Stimulated activated CD4-positive, alpha-beta T cell treated with anti-CD3 and anti-CD28 coated beads, Interleukin-2, amount 100 ng/mL, for 24 hours (primary cell): ENCODE results near the gene S100A14.
A peak's percentile ranks its signal among the peaks of the same experiment; 100 is the strongest.

Source experiments
- DNase-seq, 2 donors: peaks; one replicate each; pipeline ENCODE4 v3.0.0-alpha.2; 2020

The S100A14 gene

DNA sequence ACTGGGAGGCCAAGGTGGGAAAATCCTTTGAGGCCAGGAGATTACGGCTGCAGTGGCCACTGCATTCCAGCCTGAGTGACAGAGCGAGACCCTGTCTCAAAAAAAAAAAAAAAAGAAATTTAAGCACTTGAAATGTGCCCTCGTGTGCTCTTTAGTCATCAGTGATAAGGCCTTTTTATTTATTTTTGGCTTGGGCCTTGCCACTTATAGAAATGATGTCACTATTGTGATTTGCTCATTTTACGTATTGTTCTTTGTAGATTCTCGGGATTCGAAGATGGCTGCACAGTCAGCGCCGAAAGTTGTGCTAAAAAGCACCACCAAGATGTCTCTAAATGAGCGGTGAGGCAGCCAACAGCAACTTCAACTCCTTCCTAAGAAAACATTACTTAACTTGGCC lies 20.2 kb upstream of the S100A14 start:
- no peak for DNase-seq

DNA sequence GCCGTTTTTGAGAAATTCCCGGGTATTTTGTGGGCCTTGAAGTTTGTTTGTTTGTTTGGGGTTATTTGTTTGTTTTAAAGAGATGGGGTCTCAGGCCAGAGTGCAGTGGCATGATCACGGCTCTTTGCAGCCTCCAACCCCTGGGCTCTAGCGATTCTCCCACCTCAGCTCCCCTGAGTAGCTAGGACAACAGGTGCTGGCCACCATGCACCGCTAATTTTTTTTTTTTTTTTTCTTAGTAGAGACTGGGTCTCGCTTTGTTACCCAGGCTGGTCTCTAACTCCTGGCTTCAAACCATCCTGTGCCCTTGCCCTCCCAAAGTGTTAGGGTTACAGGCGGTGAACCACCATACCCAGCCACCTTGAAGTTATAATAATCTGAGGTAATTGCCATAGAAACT lies 19.7 kb upstream of the S100A14 start:
- no peak for DNase-seq

DNA sequence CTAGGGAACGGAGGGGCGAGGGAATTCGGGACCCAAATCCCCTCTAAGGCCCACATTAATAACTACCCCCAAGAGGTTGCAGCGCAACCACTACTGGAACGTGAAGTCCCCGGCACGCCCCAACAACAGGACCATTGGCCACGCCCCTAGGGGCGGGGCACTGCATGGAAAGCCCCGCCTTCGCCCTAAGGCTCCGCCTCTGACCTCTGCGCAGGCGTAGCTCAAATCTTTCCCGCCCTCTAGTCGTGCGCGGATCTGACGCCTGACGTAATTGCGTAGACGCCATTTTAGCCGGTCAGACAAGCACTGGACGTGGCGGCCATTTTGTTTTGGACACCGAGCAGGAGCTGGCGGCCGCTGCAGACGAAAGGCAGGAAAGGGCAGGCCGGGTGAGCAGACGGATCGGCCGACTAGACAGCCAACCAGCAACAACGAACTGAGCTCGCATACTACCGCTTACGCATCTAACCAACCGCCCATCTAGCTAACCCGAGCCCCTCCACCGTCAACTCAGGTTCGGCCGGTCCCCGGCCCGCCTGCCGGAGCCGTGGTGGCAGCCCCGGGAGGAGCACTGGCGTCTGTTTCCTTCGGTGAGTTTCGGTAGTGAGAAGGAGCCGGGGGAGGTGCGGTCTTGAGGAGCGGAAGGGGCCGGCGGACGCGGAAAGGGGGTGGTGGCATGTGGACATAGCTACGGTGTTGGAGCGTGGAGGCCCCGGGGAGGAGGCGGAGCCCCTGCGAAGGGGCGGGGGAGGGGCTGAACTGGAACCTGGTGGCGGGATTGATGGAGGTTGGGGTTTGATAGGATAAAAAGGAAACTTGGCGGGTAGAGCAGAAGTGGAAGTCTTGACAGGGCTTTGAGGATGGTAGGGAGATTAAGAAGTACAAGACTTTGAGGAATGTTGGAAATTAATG lies 17.9 kb upstream of the S100A14 start, which contains the start of gene CHTOP:
Gene CHTOP, plus strand, starts transcription at position 313 of the 912 bp plus-strand sequence. CDS start 2,523 bp downstream, outside the sequence.
- peak; percentile 96 for DNase-seq

DNA sequence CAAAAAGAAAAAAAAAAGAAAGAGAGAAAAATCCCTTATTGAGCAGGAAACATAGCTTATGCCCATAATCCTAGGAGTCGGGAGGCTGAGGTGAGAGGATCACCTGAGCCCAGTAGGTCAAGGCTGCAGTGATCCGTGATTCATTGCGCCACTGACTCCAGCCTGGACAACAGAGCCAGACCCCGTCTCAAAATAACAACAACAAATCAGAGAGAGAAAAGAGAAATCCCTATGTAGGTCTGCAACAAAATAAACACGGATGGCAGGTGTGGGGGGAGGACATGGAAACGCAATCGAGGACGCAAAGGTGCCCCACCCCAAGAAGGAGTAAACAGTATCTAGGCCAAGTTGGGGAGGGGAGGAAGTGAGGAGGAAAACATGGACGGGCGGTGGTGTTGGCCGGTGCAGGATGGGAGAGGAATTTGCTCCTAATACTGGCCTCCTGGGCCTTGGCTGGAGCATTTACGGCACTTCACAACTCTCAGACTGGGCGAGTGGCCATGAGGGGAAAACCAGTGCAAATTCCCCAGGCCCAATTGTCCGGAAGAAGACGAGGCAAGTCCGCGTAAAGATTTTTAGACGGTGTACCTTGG lies 17.1 kb upstream of the S100A14 start:
- no peak for DNase-seq

DNA sequence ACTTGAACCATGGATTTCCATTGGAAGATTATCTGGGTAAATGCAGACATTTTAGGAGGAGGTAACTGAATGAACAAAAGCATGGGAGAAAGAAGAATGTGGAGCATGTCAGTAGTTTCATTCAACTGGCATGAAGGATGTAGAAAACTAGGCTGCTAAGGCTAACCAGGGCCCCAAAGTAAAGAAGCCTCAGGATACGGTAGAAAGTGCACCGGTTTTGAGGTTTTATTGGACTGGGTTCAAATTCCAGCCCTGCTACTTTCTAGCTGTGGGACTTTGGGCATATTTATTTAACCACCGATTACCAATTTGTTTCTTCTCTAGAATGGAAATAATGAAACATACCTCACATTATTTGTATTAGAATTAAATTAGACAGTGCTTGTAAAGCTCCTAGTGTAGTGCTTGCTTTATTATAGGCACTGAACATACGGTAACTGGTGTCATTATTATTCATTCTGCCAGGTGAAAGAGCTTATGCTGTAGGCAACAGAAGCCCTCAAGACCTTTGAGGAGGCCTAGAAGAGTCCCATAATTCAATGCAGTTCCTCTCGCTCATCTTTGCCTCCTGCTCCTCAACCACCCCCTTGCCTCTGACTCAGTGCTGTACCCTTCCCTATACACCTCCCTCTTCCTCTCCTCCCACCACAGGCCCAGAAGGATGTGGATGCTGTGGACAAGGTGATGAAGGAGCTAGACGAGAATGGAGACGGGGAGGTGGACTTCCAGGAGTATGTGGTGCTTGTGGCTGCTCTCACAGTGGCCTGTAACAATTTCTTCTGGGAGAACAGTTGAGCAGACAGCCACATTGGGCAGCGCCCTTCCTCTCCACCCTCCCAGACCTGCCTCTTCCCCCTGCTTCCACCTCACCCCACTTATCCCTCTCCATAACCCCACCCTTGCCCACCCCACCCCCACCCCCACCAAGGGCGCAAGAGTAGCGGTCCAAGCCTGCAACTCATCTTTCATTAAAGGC lies 15.2 kb upstream of the S100A14 start:
- DNase-seq, result no peak

DNA sequence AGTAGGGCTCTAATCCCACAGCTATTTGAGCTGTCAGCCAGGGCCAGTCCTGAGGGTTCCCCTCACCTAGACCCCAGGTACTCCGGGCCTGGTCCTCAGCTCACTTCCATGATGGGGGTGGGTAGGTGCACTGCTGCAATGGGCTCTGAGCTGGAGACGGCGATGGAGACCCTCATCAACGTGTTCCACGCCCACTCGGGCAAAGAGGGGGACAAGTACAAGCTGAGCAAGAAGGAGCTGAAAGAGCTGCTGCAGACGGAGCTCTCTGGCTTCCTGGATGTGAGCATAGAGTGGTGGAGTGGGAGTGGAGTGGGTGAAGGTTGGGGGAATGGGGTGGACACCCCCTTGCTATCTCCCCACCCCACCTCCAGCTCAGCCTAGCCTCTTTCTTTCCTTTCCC lies 14.3 kb upstream of the S100A14 start:
- no peak for DNase-seq

DNA sequence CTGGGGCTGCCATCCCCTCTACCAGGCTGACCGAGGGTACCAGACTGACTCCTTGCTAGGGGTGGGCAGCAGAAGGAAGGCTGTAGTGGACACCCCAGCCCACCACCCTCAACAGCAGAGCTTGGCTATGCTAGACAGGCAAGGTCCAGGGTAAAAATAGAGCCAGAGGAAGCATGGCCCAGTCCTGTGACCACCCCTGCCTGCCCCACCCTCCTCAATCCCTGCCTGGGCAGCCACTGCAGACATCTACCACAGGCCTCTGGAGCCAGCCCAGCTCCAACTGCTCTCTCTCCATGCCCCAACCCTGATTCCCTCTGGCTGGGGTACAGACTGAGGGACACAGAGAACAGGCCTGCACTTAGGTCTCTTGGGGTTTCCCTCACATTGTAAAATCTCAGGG lies 13.8 kb upstream of the S100A14 start:
- DNase-seq, result no peak

DNA sequence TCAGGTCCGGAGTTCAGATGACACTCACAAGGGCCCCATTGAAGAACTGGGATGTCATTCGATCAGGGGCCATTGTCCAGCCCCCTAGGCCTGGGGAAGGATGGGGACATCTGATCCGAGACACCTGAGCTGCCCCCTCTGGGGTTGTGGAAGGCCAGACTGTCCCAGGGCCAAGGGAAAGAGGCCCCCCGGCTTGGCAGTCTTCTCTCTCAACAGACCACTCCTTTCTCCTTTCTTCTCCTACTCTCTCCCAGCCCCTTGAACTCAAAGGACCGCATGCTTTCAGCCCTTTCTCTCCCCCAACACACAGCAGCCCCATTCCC lies 13.2 kb upstream of the S100A14 start:
- DNase-seq, result no peak

DNA sequence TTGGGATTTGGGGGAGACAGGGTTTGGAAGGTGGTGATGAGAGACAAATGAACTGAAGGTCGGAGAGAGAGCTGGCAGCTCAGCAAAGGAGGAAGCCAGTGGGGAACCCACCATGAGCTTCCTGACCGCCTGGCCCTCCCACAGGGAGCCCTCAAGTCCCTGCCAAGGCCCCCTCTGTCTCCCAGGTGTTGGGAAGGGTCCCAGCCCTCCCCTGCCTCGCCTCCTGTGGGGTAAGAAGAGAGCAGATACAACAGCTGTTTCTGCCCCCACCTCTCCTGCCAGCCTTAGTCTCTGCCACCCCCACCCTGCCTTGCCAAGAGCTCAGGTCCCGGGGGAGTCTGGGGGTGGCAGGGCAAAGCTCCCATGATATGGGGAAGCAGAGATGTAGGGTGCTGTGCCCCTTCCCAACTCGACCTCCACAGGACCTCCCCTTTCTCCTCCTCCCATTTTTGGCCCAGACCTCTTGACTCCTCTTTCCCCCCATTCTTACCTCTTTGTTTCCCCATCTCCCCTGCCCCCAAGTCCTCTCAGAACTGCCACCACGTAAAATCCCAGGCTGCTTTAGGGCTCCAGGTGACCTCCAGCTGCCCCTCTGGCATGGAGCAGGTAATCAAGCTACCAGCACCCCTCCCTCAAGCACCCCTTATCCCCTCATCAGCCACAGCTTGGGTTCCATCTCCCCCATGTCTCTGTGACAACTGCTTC lies 12.7 kb upstream of the S100A14 start:
- no peak for DNase-seq

DNA sequence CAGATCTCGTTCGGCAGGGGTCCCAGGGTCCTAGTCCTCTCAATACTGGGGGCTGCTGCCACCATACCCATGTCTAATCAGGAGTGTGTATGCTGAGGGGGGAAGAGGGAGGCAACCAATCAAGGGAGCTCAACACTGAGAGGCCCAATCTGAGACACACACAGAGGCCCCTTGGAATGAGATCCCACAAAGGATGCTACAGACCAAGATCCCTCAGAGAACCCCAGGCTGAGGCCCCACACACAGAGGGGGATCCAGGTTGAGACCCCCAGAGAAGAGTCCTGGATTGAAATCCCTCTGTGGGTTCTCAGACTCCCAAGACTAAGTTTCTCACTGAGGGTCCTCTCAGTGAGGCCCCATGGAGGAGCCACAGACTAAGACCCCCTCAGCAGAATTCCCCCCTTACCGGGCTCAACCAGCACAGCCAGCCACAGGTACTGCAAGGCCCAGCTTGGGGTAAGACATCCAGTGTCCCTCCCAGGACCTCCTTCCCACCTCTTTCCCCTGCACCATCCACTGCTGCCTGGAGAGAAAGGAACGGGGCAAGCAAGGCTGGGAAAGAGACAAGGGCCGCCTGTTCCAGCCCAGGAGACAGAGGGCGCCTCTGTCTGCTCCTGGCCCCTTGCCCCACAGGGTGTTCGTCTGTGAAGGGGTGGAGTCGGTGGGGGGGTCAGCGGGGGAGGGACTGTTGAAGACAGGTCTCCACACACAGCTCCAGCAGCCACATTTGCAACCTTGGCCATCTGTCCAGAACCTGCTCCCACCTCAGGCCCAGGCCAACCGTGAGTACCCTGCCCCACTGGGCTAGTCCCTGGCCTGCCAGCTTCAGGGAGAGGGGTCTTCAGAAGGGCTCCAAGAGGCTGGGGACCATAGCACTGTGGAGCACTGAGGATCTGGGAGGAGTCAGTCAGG lies 11.8 kb upstream of the S100A14 start, which contains the start of gene S100A1:
Gene S100A1, plus strand, starts transcription at position 720 of the 912 bp plus-strand sequence. CDS start 2,088 bp downstream, outside the sequence.
- no peak for DNase-seq

DNA sequence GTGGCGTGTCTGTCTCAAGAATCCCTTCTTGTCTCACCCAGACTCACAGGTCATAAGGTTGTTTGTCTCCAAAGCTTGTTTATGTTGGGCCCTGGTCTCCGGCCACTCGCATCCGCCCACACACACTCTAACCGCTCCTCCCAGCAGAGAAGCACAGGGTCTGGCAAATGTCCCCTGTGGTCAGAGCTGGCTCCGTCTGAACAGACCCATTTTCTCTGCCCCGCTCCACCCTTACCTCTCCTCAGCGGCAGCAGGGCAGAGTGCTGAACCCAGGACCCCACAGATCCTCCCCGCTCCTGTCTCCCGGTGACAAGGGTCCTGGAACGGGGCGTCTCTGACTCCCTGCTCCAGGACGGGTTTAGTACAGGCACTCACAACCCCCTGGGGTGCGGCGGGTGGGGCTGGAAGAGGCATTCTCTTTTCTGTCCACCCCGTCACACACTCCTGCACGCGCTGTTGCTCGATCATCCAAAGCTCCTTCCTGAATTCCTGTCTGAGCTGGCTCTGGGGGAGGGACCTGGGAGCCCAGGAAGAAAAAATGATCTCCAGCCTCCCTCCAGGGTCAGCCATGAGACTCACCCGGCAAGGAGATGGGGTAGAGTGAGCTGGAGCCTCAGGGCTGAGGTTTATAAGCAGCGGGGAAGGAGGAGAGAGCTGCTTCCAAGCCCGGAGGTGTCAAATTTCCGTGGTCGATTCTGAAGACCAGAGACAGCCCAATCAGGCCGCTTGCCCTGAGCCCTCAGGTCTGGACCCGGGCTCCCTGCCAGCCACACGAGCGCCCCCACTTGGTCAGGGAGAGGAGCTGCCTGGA lies 11.0 kb upstream of the S100A14 start, which contains the start of gene S100A13:
Gene S100A13, minus strand, starts transcription at position 602 of the 811 bp plus-strand sequence. CDS start 1,033 bp downstream, outside the sequence.
- no peak for DNase-seq

DNA sequence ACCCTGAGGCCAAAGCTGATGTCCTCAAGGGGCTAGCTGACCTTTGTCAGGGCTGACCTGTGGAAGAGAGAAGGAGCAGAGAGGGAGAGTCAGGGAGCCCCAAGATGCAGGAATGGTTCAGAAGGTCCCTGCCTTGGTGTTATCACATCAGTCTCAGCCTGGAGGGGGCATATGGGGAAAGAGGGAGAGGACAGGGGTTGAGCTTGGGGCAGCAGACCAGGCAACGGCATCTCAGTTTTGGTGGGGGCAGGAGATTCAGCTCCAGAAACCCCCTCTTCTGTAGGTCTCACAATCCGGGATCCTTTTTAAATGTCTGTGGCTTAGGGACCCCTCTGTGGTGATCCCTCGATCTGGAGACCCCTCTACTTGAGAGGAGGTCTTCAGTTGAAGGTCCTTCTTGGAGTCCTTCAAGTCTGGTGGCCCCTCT lies 10.4 kb upstream of the S100A14 start:
- DNase-seq, result no peak

DNA sequence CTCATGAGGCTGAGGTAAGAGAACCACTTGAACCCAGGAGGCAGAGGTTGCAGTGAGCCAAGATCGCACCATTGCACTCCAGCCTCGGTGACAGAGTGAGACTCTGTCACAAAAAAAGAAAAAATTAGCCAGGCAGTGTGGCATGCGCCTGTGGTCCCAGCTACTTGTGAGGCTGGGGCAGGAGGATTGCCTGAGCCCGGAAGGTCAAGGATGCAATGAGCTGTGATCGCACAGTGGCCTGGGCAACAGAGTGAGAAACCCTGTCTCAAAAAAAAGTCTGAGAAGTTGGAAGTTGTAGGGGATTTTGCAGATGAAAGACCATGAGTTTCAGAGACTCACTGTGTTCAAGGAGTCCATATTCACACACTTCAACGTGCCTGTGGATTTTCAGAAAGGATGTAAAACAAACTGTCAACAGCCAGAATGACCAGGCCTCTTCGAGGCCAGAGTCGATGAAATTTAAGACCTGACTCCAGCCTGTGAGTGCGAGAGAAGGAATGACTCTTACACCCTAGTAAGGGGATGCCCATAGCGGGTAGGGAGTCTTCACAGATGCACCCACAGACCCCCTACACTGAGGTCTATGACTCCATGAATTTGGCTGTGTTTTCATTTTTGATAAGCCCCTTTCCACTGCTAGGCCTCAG lies 9.0 kb upstream of the S100A14 start:
- no peak for DNase-seq

DNA sequence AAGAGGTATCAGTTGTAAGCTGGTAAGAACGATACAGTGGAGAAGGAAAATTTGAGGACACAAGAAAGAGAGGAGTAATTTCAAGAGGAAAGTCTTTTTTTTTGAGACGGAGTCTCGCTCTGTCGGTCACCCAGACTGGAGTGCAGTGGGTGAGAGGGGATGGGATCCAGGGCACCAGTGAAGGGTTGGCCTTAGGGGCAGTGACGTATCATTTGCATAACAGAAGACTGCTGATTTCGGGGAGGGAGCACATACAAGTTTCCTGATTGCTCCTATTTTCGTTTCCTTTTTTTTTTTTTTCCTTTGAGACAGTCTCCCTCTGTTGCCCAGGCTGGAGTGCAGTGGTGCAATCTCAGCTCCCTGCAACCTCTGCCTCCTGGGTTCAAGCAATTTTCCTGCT lies 7.0 kb upstream of the S100A14 start:
- DNase-seq, result no peak

DNA sequence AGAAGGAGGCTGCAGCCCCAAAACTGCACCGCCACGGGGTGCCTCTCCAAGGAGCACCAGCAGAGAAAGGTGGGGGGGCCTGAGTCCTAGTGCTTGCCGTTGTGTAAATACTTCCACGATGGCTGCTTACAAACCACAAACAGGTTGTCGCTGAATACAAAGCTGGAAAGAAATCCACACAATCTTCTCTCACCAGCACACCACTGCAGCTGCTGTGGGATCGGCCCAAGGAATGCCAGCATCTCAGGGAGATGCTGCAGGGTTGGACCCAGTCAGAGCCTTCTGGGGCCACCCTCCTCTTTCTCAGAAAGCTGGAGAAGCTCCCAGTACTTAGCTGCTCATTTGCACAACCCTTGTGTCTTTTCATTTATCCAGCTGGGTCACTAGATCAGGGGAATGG lies 3.0 kb upstream of the S100A14 start:
- DNase-seq, result no peak

DNA sequence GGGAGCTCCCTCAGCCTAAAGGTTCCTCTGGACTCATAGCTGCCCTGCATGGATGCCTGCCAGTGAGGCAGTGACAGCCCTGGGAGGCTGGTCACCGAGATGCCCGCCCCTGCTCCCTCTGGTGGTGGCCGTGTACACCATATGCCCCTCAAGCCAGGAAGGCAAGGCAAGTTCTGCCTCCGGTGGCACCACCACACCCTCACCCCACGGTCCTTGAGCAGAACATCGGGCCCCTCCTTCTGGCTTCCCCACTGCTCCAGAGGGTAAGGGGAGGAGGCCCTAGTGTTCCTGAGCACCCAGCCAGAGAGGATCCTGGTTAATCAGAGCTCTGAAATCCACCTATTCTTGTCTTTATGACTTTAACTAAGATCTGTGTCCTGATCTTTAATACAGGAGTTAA lies 1.5 kb upstream of the S100A14 start:
- peak in 1 of 2 donors; percentile 67 for DNase-seq

DNA sequence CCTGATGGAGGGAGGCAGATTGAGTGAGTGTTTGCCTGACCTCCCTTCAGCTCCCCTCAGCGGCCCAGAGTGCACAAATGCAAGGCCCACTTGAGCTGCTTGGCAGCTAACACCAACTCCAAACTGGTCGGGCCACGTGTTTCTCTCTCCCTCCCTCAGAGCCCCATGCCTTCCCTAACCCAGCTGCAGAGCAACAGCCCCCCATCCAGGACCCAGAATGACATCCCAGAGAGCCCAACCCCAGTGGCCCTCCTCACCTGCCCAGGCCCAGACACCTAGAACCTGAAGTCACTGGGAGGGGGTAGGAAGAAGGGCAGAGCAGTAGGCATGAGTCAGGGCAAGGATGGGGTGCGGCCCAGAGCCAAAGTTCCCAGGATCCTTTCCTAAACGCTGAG lies 789 bp upstream of the S100A14 start:
- DNase-seq, result no peak

DNA sequence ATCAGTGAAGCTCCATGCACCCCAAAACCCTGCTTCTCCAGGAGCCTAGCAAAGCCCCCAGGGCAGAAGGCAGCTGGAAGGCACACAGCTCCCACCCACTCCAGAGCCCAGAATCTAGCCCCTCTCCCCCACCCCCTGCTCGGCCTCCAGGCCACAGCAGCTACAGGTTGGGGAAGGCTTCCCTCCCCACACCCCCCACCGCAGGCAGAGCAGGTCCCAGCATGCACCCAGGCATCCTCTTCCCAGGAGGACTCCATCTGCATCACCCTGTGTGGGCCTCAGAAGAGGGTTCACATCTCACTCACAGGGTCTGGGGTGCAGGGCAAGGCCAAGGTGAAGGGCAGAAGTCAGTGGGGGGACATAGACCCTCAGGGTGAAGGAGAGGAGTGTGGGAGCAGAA lies 719 bp downstream of the S100A14 start:
- DNase-seq, result no peak

DNA sequence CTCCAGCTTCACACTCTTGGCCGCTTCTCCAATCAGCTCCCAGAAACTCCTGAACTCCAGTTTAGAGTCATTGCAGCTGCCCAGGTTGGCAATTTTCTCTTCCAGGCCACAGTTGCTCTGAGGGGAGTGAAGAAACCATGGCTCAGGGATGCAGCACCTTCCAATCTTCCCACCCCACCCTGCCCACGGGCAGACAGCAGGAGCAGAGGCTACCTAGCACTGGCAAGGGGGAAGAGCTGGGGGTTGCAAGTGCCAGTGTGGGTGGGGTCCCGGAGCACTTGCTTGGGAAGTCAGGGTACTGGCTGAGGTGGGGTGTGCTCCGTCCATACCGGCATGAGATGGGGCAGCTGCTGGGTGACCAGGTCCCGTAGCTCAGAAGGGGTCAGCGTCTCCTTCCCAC lies 1.2 kb downstream of the S100A14 start:
- no peak for DNase-seq
